Thyroid gland (tissue), 4 donors: ENCODE data around the gene DNAJB1. TPM values are rescaled to one million over a fixed set of nuclear protein-coding genes. Genes with fewer than 3 reads are reported as not detected.

ENCODE experiments used
- DNase-seq, 2 donors: peaks; one replicate each; pipeline ENCODE4 v3.0.0-alpha.2; 2019
- H3K27ac ChIP-seq, 3 donors: fragments of 200-600 bp; sonication (generic); 1 replicate in 2 of 3; 2 replicates in 1 of 3; pipeline ENCODE4 v1.5.1; 2016 to 2019; ENCODE audit warnings: mild to moderate bottlenecking in 1 of 3, moderate library complexity in 1 of 3
- H3K27me3 ChIP-seq: fragments of 200-600 bp; sonication (generic); one replicate; pipeline ENCODE4 v1.5.1; 2019
- H3K36me3 ChIP-seq, 2 donors: fragments of 200-600 bp; sonication (generic); one replicate each; pipeline ENCODE4 v1.5.1; 2016 to 2019
- H3K4me1 ChIP-seq, 2 donors: fragments of 200-600 bp; sonication (generic); one replicate each; pipeline ENCODE4 v1.5.1; 2017 to 2019
- H3K4me3 ChIP-seq, 3 donors: fragments of 200-600 bp; sonication (generic); replicated peaks in 1 of 3; 1 replicate in 2 of 3; 2 replicates in 1 of 3; pipeline ENCODE4 v1.5.1; 2016; ENCODE audit warnings: mild to moderate bottlenecking in 1 of 3
- H3K9me3 ChIP-seq: fragments of 200-600 bp; sonication (generic); one replicate; pipeline ENCODE4 v1.5.1; 2017
- CTCF ChIP-seq, 6 experiments: fragments of 200-600 bp in 3 of 6; fragments of 450-650 bp in 3 of 6; sonication (generic) in 3 of 6; IDR thresholded peaks; one replicate each; pipeline ENCODE4 v1.5.1; 2016 to 2019; ENCODE audit warnings: antibody characterized with exemption in 6 of 6, mild to moderate bottlenecking in 2 of 6, inconsistent platforms in 1 of 6, moderate library complexity in 1 of 6
- POLR2A ChIP-seq, 2 donors: fragments of 450-650 bp; IDR thresholded peaks; one replicate each; pipeline ENCODE4 v1.6.1; 2017; ENCODE audit warnings: antibody characterized with exemption in 2 of 2, mild to moderate bottlenecking in 2 of 2, moderate library complexity in 1 of 2
- WGBS, 2 donors: methylation state at CpG; one replicate each; pipeline ENCODE4 v1.1.5; 2017; 5-methylcytosine and 5-hydroxymethylcytosine counted together
- intact Hi-C: fragments of 100-400 bp; cut with DNase I; formaldehyde crosslinking; loops from one replicate; pipeline ENCODE4 v1.15.1; 2023
- total RNA-seq, 4 donors: library from RNA; depleted of rRNA; stranded (reverse); fragments of >200 nt; gene quantifications; one replicate each; pipeline ENCODE4 v1.2.3, GENCODE V29; 2016

Gene DNAJB1
- total RNA-seq, 4 donors from 2014 or later, result 49.1 to 61.1 (median 55.3) TPM

DNA sequence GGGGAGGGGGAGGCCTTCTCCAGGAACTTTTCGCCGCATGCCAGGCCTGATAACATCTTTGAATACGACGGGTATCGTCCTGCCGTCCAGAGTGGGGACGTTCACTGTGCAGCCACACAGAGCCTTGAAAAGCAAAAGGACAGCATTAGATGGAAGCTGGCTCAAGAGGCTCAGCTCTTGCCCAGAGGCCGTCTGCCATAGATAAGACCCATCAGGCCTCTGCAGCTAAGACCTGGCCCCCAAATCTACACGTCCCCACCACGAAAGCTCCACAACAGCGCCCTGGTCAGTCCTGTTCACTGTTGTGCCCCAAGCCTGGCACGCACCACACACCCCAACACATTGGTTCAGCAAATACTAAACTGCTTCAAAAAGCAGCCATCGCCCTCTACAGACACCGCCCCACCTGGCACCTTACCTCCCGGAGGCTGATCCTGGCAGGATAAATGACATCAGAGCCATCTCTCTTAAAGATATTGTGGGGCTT, 2.1 kb downstream of the DNAJB1 start:
- WGBS, 2 donors, result 76 to 83% methylated on average over 14 to 15 of the region's 15 CpGs
- no peaks in the 10 kb centered on the region for H3K9me3 ChIP-seq
- peaks cover 19 to 34% of the 10 kb centered on the region in 2 donors for H3K4me1 ChIP-seq
- peaks cover 17 to 23% of the 10 kb centered on the region in 2 donors for H3K36me3 ChIP-seq
- TF ChIP-seq POLR2A (IDR thresholded peaks at IDR 0.05), result no peak
- no peak for TF ChIP-seq CTCF (IDR thresholded peaks at IDR 0.05)
- intact Hi-C loops, result no loop called here
- H3K27ac ChIP-seq, result peak overlapping the region in 1 of 3 donors; percentile 100
- DNase-seq, result no peak
- peak overlapping the region in 1 of 3 donors; percentile 99 for H3K4me3 ChIP-seq
- H3K27me3 ChIP-seq, result no peaks in the 10 kb centered on the region

GRCh38 chr19:14515501-14516047, 2.6 kb downstream of the DNAJB1 start:
- Histone ChIP-seq H3K36me3 (peaks cover 17 to 23% of the 10 kb centered on the region in 2 donors), H3K4me1 (peaks cover 19 to 34% of the 10 kb centered on the region in 2 donors), H3K27me3 (no peaks in the 10 kb centered on the region), H3K27ac (peak overlapping the region in 1 of 3 donors; percentile 100), H3K4me3 (no peak overlapping the region), H3K9me3 (no peaks in the 10 kb centered on the region)
- intact Hi-C loops, result no loop called here
- no peak for DNase-seq
- WGBS, 2 donors, result 70 to 78% methylated on average over 8 of the region's 8 CpGs
- TF ChIP-seq POLR2A (IDR thresholded peaks at IDR 0.05) (no peak), CTCF (IDR thresholded peaks at IDR 0.05) (no peak)

- no peak for DNase-seq
- peaks cover 17 to 23% of the 10 kb centered on the region in 2 donors for H3K36me3 ChIP-seq
- H3K9me3 ChIP-seq, result no peaks in the 10 kb centered on the region
- TF ChIP-seq CTCF (IDR thresholded peaks at IDR 0.05) (no peak), POLR2A (IDR thresholded peaks at IDR 0.05) (no peak)
- no peak overlapping the region for H3K4me3 ChIP-seq
- no peak overlapping the region for H3K27ac ChIP-seq
- H3K4me1 ChIP-seq, result peaks cover 19 to 32% of the 10 kb centered on the region in 2 donors
- 73 to 83% methylated on average over 8 of the region's 8 CpGs for WGBS, 2 donors
- no peaks in the 10 kb centered on the region for H3K27me3 ChIP-seq
- intact Hi-C loops, result no loop called here
These were observed 3.9 kb downstream of the DNAJB1 start for GRCh38 chr19:14514215-14514863.

DNA sequence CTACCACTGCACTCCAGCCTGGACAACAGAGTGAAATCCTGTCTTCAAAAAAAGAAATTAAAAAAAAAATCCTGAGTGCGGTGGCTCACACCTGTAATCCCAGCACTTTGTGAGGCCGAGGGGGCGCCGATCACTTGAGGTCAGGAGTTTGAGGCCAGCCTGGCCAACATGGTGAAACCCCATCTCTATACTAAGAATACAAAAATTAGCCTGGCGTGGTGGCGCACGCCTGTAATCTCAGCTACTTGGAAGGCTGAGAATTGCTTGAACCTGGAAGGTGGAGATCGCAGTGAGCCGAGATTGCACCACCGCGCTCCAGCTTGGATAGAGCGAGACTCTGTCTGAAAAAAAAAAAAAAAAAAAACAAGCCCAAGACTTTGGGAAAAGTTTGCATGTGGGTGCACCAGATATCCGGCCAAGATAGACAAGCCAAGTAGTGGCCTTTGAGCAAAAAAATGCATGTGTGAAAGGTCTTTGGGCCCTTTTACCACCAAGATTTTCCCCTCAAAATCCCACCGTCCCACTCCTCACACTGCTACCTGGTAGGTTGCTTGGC, 5.7 kb downstream of the DNAJB1 start:
- no peak for TF ChIP-seq CTCF (IDR thresholded peaks at IDR 0.05)
- TF ChIP-seq POLR2A (IDR thresholded peaks at IDR 0.05), result no peak
- no peaks in the 10 kb centered on the region for H3K27me3 ChIP-seq
- intact Hi-C loops, result no loop called here
- no peaks in the 10 kb centered on the region for H3K9me3 ChIP-seq
- no peak for DNase-seq
- peaks cover 19 to 24% of the 10 kb centered on the region in 2 donors for H3K4me1 ChIP-seq
- H3K36me3 ChIP-seq, result peaks cover 17 to 23% of the 10 kb centered on the region in 2 donors
- no peak overlapping the region for H3K27ac ChIP-seq
- WGBS, 2 donors, result 94 to 96% methylated on average over 14 of the region's 14 CpGs
- no peak overlapping the region for H3K4me3 ChIP-seq

GRCh38 chr19:14511229-14511593, 7.0 kb downstream of the DNAJB1 start:
- DNase-seq, result no peak
- TF ChIP-seq CTCF (IDR thresholded peaks at IDR 0.05) (no peak), POLR2A (IDR thresholded peaks at IDR 0.05) (no peak)
- no peaks in the 10 kb centered on the region for H3K27me3 ChIP-seq
- H3K27ac ChIP-seq, result peak overlapping the region in 1 of 3 donors; percentile 5
- no peak overlapping the region for H3K4me3 ChIP-seq
- intact Hi-C loops, result no loop called here
- peaks cover 13 to 21% of the 10 kb centered on the region in 2 donors for H3K36me3 ChIP-seq
- WGBS, 2 donors, result 90 to 92% methylated on average over 4 of the region's 4 CpGs
- H3K9me3 ChIP-seq, result no peaks in the 10 kb centered on the region
- H3K4me1 ChIP-seq, result peaks cover 8 to 15% of the 10 kb centered on the region in 2 donors
